GM18909 (cell line): ENCODE data around the gene FBXL15.
A peak's percentile ranks its signal among the peaks of the same experiment; 100 is the strongest.
"Not testable (repeated sequence)": the region's sequence is repeated elsewhere in the genome, so short reads cannot be mapped to it uniquely, and the experiment has no call there.

Experiments
- ATAC-seq: cut with Tn5 transposase; IDR thresholded peaks from one replicate; pipeline ENCODE4 v1.9.1; 2021; ENCODE audit warnings: mild to moderate bottlenecking; ENCODE audit not compliant: unreplicated experiment, poor library complexity

The FBXL15 gene

GRCh38 chr10:102452672-102453340 lies 32.2 kb downstream of the FBXL15 start:
- no peak for ATAC-seq

GRCh38 chr10:102453502-102453901 lies 32.9 kb downstream of the FBXL15 start:
- no peak for ATAC-seq

- ATAC-seq, result not testable (repeated sequence)
Observed at GRCh38 chr10:102454662-102455487, 34.2 kb downstream of the FBXL15 start.

GRCh38 chr10:102455893-102456471 lies 35.3 kb downstream of the FBXL15 start:
- no peak for ATAC-seq

GRCh38 chr10:102457591-102458150 lies 37.0 kb downstream of the FBXL15 start:
- no peak for ATAC-seq

- ATAC-seq, result no peak
Observed at GRCh38 chr10:102458656-102459055, 38.0 kb downstream of the FBXL15 start.

- ATAC-seq, result peak; percentile 40
Observed at GRCh38 chr10:102460836-102461186, 40.2 kb downstream of the FBXL15 start.

GRCh38 chr10:102461187-102462054 lies 40.8 kb downstream of the FBXL15 start:
- ATAC-seq, result peak; percentile 88

- ATAC-seq, result no peak
Observed at GRCh38 chr10:102462512-102463054, 41.9 kb downstream of the FBXL15 start.

- ATAC-seq, result no peak
Observed at GRCh38 chr10:102463983-102464382, 43.3 kb downstream of the FBXL15 start.

GRCh38 chr10:102465466-102465865 lies 44.8 kb downstream of the FBXL15 start:
- ATAC-seq, result no peak

GRCh38 chr10:102467318-102467717 lies 46.7 kb downstream of the FBXL15 start:
- no peak for ATAC-seq

GRCh38 chr10:102467971-102468438 lies 47.4 kb downstream of the FBXL15 start:
- no peak for ATAC-seq

- ATAC-seq, result no peak
Observed at GRCh38 chr10:102468683-102469082, 48.0 kb downstream of the FBXL15 start.

- ATAC-seq, result no peak
Observed at GRCh38 chr10:102470579-102471546, 50.2 kb downstream of the FBXL15 start.
